Lung (tissue), 12 donors: ENCODE results near the gene LRGUK. TPM values are rescaled to one million over a fixed set of nuclear protein-coding genes. Genes with fewer than 3 reads are reported as not detected.

Experiments
- ATAC-seq: fragments of 200-7000 bp; cut with Tn5 transposase; one replicate; pipeline ENCODE4 v1.9.1; 2020; ENCODE audit warnings: moderate number of reproducible peaks; ENCODE audit not compliant: insufficient read depth, low FRiP score
- DNase-seq, 3 donors: peaks; one replicate each; pipeline ENCODE4 v3.0.0-alpha.2; 2013 to 2017
- H3K27ac ChIP-seq, 2 donors: one replicate each; pipeline ENCODE4 v1.5.1; 2013; ENCODE audit warnings: mild to moderate bottlenecking in 2 of 2, moderate library complexity in 2 of 2, control low read depth in 1 of 2, inconsistent platforms in 1 of 2, low read depth in 1 of 2, low read length in 1 of 2
- H3K27me3 ChIP-seq, 3 donors: one replicate each; pipeline ENCODE4 v1.5.1; 2013; ENCODE audit warnings: low read length in 2 of 3; ENCODE audit not compliant: control insufficient read depth in 3 of 3, insufficient read depth in 3 of 3
- H3K36me3 ChIP-seq, 4 donors: one replicate each; pipeline ENCODE4 v1.5.1; 2013; ENCODE audit warnings: low read length in 4 of 4, mild to moderate bottlenecking in 1 of 4, moderate library complexity in 1 of 4; ENCODE audit not compliant: control insufficient read depth in 4 of 4, insufficient read depth in 4 of 4
- H3K4me1 ChIP-seq, 5 donors: one replicate each; pipeline ENCODE4 v1.5.1; 2013; ENCODE audit warnings: low read length in 5 of 5, mild to moderate bottlenecking in 2 of 5, moderate library complexity in 1 of 5; ENCODE audit not compliant: control insufficient read depth in 5 of 5, insufficient read depth in 5 of 5
- H3K4me3 ChIP-seq: one replicate; pipeline ENCODE4 v1.5.1; 2013; ENCODE audit warnings: mild to moderate bottlenecking, control low read depth, moderate library complexity
- H3K9ac ChIP-seq, 2 donors: one replicate each; pipeline ENCODE4 v1.5.1; 2013; ENCODE audit warnings: low read length in 2 of 2, control low read depth in 1 of 2; ENCODE audit not compliant: insufficient read depth in 1 of 2
- H3K9me3 ChIP-seq, 4 donors: one replicate each; pipeline ENCODE4 v1.5.1; 2013; ENCODE audit warnings: low read length in 3 of 4, mild to moderate bottlenecking in 1 of 4, moderate library complexity in 1 of 4; ENCODE audit not compliant: control insufficient read depth in 4 of 4, insufficient read depth in 3 of 4
- CTCF ChIP-seq: IDR thresholded peaks from 2 replicates; pipeline ENCODE4 v1.5.1; 2012; ENCODE audit warnings: mild to moderate bottlenecking; ENCODE audit errors: control extremely low read depth, extremely low read depth
- WGBS, 2 donors: extraction: QIAGEN DNeasy Blood & Tissue Kit; methylation state at CpG; one replicate each; pipeline ENCODE4 v1.1.7; 2013; 5-methylcytosine and 5-hydroxymethylcytosine counted together
- polyA plus RNA-seq, 2 donors: library from polyadenylated mRNA; stranded (reverse); fragments of 200-250 nt; gene quantifications; one replicate each; pipeline ENCODE4 v1.2.1, GENCODE V29; 2013
- total RNA-seq, 2 donors: library from RNA; depleted of rRNA in 1 of 2; stranded (reverse); fragments of >200 nt in 1 of 2; gene quantifications; one replicate each; pipeline ENCODE4 v1.2.1, GENCODE V29; 2014 to 2021
- donor health status: control.
- donor health status: control.
- donor health status: Bipolar disorder and iron deficiency.
- donor health status: healthy.
- donor health status: DM: yes; HTN: yes; CAD: no.

The LRGUK gene
- total and polyA plus RNA-seq, 4 donors: 0.55 to 10.4 (median 2.5) TPM

- WGBS, 2 donors: 81 to 86% methylated on average over 5 of the region's 5 CpGs
- TF ChIP-seq CTCF: no peak
- no peak overlapping the region for H3K9ac ChIP-seq
- H3K36me3 ChIP-seq: no peaks in the 10 kb centered on the region
- no peak overlapping the region for H3K27ac ChIP-seq
- no peaks in the 10 kb centered on the region for H3K27me3 ChIP-seq
- DNase-seq (no peak), ATAC-seq (no peak)
- H3K4me3 ChIP-seq: no peak overlapping the region
- no peaks in the 10 kb centered on the region for H3K9me3 ChIP-seq
- no peaks in the 10 kb centered on the region for H3K4me1 ChIP-seq
These were observed 14.7 kb downstream of the LRGUK start for GRCh38 chr7:134141868-134142264.

- peak in 2 of 3 donors; percentile 7 to 35 for DNase-seq
- Histone ChIP-seq H3K27me3 (no peaks in the 10 kb centered on the region), H3K36me3 (no peaks in the 10 kb centered on the region), H3K9ac (no peak overlapping the region), H3K9me3 (no peaks in the 10 kb centered on the region), H3K4me3 (no peak overlapping the region), H3K27ac (no peak overlapping the region), H3K4me1 (peaks cover 0 to 5% (median 0%) of the 10 kb centered on the region in 5 donors)
- ATAC-seq: peak; percentile 69
- WGBS, 2 donors: 52 to 63% methylated on average over 3 of the region's 3 CpGs
- TF ChIP-seq CTCF: no peak
These were observed 26.5 kb downstream of the LRGUK start for GRCh38 chr7:134153493-134154136.

DNA sequence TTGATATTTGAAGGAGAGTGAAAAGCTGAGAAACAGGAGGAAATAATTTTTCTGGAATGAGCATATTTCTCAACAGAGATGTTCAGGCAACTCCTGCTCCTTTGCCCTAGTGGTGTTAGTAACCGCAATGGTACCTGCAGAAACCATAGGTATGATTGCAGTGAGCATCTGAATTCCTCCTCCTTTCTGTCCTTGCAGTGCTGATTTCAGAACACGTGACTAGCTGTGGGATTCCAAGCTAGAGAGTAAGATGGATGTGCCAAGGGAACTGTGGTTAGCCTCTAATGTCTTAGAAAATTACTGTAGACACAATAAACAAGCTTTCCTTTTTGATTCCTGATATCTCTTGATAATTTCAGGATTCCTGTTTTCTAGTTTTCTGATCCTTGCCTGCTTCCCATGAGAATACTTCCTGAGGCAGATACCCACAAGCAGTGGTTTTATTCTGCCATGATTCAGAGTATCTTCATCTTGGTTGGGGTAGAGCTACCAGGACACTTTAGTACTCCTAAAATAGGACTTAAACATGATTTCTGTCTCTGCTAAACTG lies 27.5 kb downstream of the LRGUK start:
- Histone ChIP-seq H3K4me1 (peaks cover 0 to 5% (median 0%) of the 10 kb centered on the region in 5 donors), H3K9me3 (no peaks in the 10 kb centered on the region), H3K27me3 (no peaks in the 10 kb centered on the region), H3K36me3 (no peaks in the 10 kb centered on the region), H3K9ac (no peak overlapping the region), H3K27ac (no peak overlapping the region), H3K4me3 (no peak overlapping the region)
- no peak for TF ChIP-seq CTCF
- no peak for ATAC-seq
- peak in 1 of 3 donors; percentile 12 for DNase-seq
- 82 to 86% methylated on average over 2 of the region's 2 CpGs for WGBS, 2 donors

GRCh38 chr7:134155206-134155605 lies 28.1 kb downstream of the LRGUK start:
- peak in 2 of 3 donors; percentile 24 to 61 for DNase-seq
- TF ChIP-seq CTCF: no peak
- H3K27me3 ChIP-seq: no peaks in the 10 kb centered on the region
- H3K9me3 ChIP-seq: no peaks in the 10 kb centered on the region
- peaks cover 0 to 5% (median 0%) of the 10 kb centered on the region in 5 donors for H3K4me1 ChIP-seq
- 78 to 91% methylated on average over 2 of the region's 2 CpGs for WGBS, 2 donors
- no peak overlapping the region for H3K27ac ChIP-seq
- H3K4me3 ChIP-seq: no peak overlapping the region
- H3K36me3 ChIP-seq: no peaks in the 10 kb centered on the region
- ATAC-seq: no peak
- H3K9ac ChIP-seq: no peak overlapping the region
